Gastroesophageal sphincter (tissue), 3 donors: Measurements from ENCODE around the gene MTX1.

ENCODE experiments used
- EP300 ChIP-seq: sonication (generic); formaldehyde crosslinking; IDR thresholded peaks from one replicate; pipeline ENCODE4 v1.6.1; 2017; ENCODE audit warnings: antibody characterized with exemption, mild to moderate bottlenecking
- POLR2A ChIP-seq, 2 donors: fragments of 450-650 bp; IDR thresholded peaks; one replicate each; pipeline ENCODE4 v1.6.1; 2017; ENCODE audit warnings: antibody characterized with exemption in 2 of 2, mild to moderate bottlenecking in 2 of 2, moderate library complexity in 1 of 2
- POLR2AphosphoS5 ChIP-seq: sonication (generic); formaldehyde crosslinking; IDR thresholded peaks from one replicate; pipeline ENCODE4 v1.6.1; 2017; ENCODE audit warnings: antibody characterized with exemption
- TF ChIP-seq, protein P1 (sequence below), 4 experiments: fragments of 200-600 bp in 2 of 4; fragments of 450-650 bp in 2 of 4; sonication (generic) in 1 of 4; IDR thresholded peaks; one replicate each; pipeline ENCODE4 v1.5.1; 2017 to 2019; ENCODE audit warnings: antibody characterized with exemption in 4 of 4, mild to moderate bottlenecking in 2 of 4, moderate library complexity in 2 of 4

DNA sequence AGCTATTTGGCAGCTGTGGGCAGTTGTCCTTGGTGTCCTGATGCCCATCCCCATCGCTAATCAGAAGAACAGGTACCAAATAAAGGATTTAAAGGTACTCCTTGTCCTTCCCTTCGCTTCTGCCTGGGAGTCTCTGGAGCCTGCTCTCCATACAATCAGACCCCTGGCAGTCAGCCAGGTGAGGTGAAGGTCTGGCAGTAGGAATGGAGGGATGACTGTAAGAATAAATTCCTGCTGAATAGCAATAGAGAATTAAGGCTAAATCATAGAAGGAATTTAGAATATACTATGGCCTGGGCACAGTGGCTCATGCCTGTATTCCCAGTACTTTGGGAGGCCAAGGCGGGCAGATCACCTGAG, 10.0 kb upstream of the MTX1 start:
- TF ChIP-seq, protein P1, sequence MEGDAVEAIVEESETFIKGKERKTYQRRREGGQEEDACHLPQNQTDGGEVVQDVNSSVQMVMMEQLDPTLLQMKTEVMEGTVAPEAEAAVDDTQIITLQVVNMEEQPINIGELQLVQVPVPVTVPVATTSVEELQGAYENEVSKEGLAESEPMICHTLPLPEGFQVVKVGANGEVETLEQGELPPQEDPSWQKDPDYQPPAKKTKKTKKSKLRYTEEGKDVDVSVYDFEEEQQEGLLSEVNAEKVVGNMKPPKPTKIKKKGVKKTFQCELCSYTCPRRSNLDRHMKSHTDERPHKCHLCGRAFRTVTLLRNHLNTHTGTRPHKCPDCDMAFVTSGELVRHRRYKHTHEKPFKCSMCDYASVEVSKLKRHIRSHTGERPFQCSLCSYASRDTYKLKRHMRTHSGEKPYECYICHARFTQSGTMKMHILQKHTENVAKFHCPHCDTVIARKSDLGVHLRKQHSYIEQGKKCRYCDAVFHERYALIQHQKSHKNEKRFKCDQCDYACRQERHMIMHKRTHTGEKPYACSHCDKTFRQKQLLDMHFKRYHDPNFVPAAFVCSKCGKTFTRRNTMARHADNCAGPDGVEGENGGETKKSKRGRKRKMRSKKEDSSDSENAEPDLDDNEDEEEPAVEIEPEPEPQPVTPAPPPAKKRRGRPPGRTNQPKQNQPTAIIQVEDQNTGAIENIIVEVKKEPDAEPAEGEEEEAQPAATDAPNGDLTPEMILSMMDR (IDR thresholded peaks at IDR 0.05) = no peak
- TF ChIP-seq EP300 = no peak
- TF ChIP-seq POLR2AphosphoS5 = no peak
- TF ChIP-seq POLR2A (IDR thresholded peaks at IDR 0.05) = no peak
